GM21423 (cell line): Measurements from ENCODE around the gene NHS.

Source experiments
- ATAC-seq: cut with Tn5 transposase; IDR thresholded peaks from one replicate; pipeline ENCODE4 v1.9.1; 2021; ENCODE audit warnings: mild to moderate bottlenecking, moderate library complexity; ENCODE audit not compliant: unreplicated experiment

The NHS gene

GRCh38 chrX:17374619-17375366 is at the start of gene NHS:
Gene NHS, plus strand, starts transcription at chrX:17375200. Its CDS starts 558 bp downstream, at chrX:17375758.
- no peak for ATAC-seq

DNA sequence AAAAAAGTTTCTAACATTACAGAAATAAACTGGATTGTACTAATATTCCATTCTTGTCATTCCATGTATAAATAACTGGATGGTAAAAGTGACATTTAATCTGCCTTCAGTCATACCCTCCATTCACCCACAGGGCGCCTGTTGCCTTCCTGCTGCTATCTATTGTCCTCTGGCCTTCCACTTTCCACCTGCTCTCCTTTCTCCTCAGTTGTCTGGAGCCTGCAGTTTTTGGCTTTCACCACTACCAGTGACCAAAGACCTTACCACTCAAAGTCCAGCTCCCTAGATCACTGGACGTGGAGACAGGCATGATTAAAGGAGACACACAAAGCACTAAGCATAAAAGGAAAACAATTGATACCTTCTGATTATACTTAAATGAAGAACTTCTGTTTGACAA is 46.2 kb upstream of the NHS start:
- no peak for ATAC-seq

DNA sequence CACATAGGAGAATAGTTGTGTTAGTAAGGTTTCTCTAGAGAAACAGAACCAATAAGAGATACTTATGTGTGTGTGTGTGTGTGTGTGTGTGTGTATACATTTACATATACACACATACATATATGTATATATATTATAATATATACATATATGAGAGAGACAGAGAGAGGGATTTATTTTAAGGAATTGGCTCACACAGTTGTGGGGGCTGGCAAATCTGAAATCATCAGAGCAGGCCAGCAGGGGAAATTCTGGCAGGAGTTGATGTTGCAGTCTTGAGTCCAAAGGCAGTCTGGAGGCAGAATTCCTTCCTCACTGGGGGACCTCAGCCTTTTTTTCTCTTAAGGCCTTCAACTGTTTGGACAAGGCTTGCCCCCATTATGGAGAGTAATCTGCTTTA is 38.6 kb upstream of the NHS start:
- no peak for ATAC-seq

DNA sequence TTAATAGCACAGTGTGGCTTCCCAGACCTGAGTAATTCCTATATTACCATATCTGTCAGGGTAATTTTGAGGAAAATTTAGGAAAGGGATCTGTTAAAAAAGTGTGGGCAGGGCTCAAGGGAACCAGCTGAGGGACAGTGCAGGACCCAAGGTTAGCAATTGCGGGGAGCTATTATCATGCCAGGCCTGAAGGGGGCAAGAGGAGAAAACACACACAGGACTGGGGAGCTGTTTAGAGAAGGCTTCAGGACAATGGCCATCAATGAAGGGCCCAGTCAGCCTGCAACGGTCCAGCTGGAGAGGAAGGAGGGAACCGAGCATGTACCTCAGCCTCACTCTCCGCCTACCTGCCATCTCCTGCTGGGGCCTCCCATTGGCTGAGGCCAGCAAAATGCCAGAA is 19.0 kb upstream of the NHS start:
- ATAC-seq, result no peak

- no peak for ATAC-seq
Observed at GRCh38 chrX:17359500-17359899, 15.5 kb upstream of the NHS start.

DNA sequence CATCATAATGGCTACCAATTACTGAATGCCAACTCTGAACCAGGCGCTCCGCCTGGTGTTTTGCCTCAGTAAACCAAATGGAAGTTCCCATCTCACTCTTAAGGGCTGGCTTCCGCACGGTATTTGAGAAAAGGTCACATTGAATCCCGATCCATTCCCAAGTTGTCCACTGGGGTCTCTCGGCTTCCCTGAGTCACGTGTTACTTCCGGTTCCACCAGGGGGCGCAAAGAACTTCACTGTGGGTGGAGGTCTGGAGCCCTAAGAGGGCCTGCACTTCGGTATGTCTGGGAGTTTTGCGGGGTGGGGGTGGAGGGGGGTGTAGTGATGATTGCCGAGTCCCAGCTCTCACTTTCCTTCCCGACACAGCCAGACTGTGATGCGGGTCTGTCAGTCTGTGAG is 13.4 kb upstream of the NHS start:
- no peak for ATAC-seq

- ATAC-seq, result no peak
Observed at GRCh38 chrX:17368002-17368401, 7.0 kb upstream of the NHS start.

GRCh38 chrX:17369309-17369708 is 5.7 kb upstream of the NHS start:
- ATAC-seq, result no peak

DNA sequence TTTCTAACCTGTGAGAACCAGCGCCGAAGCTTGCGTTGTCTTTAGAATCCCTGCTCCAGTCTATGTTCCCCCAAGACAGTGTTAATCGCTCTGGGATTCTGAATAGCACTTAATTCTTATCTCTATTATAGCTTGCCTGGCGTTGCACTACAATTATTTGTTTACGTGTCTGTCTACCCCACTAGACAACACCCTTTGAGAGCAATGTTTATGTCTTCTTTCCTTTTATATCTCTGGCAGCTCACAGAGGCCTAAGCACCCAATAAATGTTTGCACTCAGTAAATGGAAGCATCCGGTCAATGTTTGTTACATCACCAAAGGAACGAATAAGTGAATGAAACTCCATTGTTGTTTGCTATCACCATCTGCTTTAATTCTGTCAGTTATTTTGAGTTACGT is 4.8 kb upstream of the NHS start:
- no peak for ATAC-seq

DNA sequence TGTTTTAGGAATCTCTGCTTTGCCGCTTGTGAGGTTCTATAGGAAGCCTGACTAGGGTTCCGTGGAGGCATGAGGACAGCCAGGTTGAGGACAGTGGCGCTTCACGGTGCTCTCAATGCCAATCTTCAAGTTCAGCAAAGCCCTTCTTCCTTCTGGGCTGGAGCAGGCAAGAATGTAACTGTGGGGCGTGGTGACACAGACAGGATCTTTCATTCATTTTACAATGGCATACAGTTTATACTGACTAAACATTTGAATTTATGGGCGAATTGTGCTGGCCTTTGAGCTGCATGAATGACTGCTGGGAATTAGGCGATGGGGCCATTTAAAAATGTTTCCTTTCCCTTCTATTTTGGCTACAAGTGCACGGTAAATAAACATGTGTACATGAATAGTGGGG is 2.9 kb upstream of the NHS start:
- ATAC-seq, result no peak

- ATAC-seq, result no peak
Observed at GRCh38 chrX:17373337-17373736, 1.7 kb upstream of the NHS start.

DNA sequence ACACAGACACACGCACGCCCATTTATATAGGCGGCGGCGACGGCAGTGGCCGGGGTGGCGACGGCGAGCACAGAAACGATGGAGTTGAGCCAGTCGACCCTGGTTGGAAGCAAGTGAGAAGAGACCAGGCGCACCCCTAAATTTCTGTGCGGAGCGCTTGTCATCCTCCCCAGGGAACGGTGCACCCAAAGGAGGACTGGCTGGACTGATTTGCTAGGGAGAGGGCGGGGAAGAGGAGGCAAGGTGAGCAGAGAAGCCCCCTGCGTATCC is 302 bp downstream of the NHS start:
- no peak for ATAC-seq

DNA sequence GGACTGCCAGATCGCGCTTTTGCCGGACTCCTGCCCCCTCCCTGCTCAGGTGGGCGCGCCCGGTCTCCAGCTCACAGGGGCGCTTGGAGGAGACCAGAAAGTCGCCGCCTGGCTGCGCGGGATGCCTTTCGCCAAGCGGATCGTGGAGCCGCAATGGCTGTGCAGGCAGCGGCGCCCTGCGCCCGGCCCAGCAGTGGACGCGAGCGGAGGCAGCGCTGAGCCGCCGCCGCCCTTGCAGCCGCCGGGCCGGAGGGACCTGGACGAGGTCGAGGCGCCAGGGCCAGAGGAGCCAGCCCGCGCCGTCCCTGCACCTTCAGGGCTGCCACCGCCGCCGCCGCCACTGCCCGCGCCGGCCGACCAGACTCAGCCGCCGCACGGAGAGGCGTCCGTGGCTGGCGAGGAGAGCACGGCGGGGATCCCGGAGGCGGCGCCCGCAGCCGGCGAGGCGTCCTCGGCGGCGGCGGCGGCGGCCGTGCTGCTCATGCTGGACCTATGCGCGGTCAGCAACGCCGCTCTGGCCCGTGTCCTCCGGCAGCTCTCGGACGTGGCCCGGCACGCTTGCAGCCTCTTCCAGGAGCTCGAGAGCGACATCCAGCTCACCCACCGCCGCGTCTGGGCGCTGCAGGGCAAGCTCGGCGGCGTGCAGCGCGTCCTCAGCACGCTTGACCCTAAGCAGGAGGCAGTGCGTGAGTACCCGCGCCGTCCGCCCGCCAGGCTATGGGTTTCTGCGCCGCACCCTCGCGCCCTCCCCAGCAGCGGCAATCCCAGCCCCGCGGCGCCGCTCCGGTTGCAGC is 834 bp downstream of the NHS start:
- ATAC-seq, result no peak

DNA sequence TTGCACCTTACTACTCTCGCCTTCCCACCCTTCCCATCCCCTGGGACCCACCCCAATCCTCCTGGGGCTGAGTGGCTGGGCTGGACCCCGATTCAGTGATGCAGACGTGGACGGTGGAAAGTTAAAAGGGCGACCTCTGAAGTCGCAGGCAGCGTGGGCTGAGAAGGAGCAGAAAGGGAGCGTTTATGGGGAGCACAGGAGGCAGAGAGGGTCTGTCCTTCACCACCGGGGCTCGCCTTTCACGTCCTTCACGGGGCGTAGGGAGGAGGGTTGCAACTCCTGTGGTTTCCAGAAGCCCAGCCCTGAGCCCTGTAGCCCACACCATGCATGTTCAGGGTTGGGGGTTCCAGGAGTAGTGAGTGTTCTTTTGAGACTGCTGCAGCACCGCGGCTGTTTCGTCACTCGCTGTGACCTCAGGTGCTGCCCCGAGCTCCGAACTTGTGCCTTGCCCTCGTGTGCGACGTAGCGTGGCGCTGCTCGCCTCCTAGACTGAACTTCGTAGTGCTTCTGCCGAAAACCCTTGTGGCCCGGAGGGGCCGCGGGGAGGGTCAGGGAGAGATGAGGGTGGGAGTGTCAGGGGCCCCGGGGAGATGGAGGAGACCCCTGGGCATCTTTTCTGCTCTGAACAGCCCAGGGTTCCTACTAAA is 1.6 kb downstream of the NHS start:
- no peak for ATAC-seq

- ATAC-seq, result no peak
Observed at GRCh38 chrX:17377091-17377717, 2.2 kb downstream of the NHS start.

DNA sequence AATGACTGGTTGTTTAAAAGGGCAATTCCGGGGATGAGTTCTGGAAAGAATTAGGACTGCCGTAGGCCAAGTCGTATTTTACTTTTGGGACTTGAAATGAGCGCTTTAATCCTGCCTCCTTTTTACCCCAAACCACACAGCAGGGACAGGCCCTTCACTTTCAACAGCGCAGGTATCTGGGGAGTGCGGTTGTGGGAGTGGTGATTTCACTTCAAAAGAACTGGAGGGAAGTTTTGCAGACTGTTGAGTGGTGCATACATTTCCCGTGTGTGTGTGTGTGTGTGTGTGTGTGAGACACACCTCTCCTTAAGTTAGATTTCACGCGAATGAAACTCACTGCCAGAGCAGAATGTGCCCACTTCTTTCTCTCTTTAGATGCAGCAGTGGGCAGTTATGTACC is 2.8 kb downstream of the NHS start:
- ATAC-seq, result no peak

DNA sequence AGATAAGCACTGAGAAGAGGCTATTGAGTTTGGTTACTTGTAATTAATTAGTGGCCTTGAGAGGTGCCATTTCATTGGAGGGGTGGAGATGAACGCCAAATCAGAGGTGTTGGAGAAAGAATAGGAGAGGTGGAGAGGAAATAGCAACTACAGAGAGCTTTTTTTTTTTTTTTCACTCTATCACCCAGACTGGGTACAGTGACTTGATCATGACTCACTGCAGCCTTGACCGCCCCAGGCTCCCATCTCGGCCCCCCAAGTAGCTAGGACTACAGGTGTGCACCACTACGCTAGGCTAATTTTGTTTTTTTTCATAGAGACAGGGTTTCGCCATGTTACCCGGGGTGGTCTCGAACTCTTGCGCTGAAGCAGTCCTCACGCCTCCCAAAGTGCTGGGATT is 5.2 kb downstream of the NHS start:
- no peak for ATAC-seq

DNA sequence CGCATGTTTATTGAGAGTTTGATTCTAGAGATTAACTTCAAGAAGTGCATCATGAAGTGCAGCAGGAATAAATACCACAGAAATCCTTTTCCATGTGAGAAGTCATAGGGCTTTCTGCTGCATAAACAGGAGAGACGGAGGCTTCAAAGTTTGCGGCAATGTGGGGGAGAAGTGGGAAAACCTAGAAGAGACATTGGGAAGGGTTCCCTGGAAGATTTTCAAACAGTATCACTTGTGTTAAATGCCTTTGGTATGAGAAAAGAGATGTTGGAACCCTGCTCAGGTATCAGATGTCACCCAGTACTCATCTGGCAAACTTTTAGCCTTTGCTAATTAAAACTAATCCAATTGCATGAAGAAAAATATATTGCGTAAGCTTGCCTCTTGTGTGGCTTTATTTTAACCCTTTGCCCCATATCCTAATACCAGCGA is 15.4 kb downstream of the NHS start:
- ATAC-seq, result no peak

DNA sequence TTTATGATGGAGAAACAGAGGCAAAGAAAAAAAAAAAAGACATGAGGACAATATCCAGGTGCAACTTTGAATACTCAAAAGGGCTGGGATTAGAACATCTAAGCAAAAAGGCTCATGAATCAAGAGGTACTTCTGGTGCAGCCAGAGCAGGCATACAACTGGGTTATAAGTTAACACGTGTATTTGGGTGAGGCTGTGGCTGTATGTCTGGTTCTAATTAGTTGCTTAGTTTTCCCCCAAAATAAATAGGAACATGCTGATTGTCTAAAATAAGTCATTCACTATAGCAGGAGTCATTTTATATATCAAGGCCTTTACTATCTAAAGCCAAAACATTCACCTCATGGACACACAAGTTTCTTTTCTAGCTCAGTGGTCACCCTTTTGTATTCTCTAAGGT is 20.2 kb downstream of the NHS start:
- ATAC-seq, result no peak

GRCh38 chrX:17397074-17397473 is 22.1 kb downstream of the NHS start:
- ATAC-seq, result no peak

DNA sequence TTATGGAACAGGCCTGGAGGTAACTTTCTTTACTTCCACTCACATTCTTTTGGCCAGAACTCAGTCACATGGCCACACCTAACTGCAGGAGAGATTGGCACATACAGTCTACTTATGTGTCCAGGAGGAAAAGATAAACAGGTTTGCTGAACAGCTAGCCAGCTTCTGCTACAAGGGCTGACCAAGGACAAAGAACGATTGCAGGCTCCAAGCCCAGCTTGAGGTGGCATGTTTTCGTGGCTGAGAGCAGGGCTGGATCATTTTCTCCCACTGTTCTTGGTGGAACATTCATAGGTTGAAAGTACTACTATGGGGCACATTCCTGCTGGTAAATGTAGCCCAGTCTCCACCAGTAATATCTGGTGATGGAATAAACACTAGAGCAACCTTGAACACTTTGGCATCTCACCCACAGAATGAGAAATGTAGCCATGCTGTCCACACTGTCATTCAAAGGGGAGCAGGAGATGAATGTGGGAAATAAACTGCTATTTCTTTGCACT is 28.2 kb downstream of the NHS start:
- no peak for ATAC-seq

- no peak for ATAC-seq
Observed at GRCh38 chrX:17403972-17404371, 29.0 kb downstream of the NHS start.
